HUES48 (cell line): ENCODE data around the gene PNPLA3.

ENCODE experiments used
- H3K27ac ChIP-seq: one replicate; pipeline ENCODE4 v1.7.0; 2013; ENCODE audit warnings: low read depth, low read length, inconsistent platforms
- H3K27me3 ChIP-seq: 2 replicates; pipeline ENCODE4 v1.6.1; 2013; ENCODE audit warnings: mild to moderate bottlenecking, low read length; ENCODE audit not compliant: control insufficient read depth, insufficient read depth
- H3K36me3 ChIP-seq: 2 replicates; pipeline ENCODE4 v1.6.1; 2013; ENCODE audit warnings: low read length; ENCODE audit not compliant: control insufficient read depth, insufficient read depth
- H3K4me1 ChIP-seq: 2 replicates; pipeline ENCODE4 v1.6.1; 2013; ENCODE audit warnings: mild to moderate bottlenecking, low read length; ENCODE audit not compliant: control insufficient read depth, insufficient read depth
- H3K4me3 ChIP-seq: 2 replicates; pipeline ENCODE4 v1.5.1; 2013; ENCODE audit warnings: mild to moderate bottlenecking, low read depth, low read length
- H3K9ac ChIP-seq: 2 replicates; pipeline ENCODE4 v1.6.1; 2013; ENCODE audit warnings: mild to moderate bottlenecking, low read depth, low read length, moderate library complexity
- H3K9me3 ChIP-seq: 2 replicates; pipeline ENCODE4 v1.6.1; 2013; ENCODE audit warnings: low read length; ENCODE audit not compliant: control insufficient read depth, insufficient read depth

The PNPLA3 gene

DNA sequence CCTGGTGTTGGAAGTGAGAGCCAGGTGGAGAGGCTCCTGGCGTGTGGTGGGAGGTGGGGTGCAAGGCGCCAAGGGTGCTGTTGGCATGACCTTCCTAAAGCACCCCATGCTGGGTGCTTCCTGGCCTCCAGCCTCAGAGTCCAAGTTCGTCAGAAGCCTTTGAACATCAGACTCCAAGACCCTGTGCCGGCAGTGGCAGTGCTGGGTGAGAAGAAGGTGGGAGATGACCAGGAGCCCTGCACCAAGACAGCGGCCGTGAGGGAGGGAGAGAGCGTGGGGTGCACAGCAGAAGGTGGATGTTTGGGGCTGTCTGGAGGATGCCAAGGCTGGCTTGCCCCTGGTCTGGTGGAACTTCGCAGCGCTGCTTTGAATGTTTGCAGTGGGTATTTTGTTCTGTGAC is 70.8 kb downstream of the PNPLA3 start:
- no peaks in the 10 kb centered on the region for H3K27me3 ChIP-seq
- H3K27ac ChIP-seq, result no peak overlapping the region
- H3K9ac ChIP-seq, result no peak overlapping the region
- H3K36me3 ChIP-seq, result peaks cover 85% of the 10 kb centered on the region
- no peak overlapping the region for H3K4me3 ChIP-seq
- H3K9me3 ChIP-seq, result no peaks in the 10 kb centered on the region
- peaks cover 2% of the 10 kb centered on the region; the same call in 1 of the 2 replicates for H3K4me1 ChIP-seq

DNA sequence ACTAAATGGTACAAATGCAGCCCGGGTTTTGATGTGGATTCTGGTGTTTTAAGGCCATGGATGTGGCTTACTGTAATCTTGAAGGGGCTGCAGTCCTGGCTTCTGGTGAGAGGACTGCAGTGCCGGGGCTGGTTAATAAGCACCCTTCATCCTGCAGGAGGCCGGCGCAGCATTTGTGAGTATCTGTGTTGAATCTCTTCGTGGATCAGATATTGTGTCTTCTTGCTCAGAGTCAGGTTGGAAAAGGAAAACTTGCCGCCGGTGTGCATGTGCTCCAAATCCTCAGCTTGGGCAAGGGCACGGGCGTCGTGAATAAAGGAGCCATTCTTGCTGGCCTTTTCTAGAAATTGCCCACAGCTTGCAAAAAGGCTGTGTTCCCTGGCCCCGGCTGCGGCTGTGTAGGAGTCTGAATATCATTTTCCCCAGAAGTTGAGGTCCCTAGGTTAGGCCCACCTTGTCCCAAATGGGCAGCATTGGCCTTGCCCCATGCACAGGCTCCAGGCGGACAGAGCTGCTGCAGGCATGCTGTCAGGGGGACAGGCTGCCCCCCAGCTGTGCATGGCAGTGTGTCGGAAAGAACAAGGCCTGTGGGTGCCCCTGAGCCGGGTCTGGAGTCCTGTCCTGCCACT is 71.6 kb downstream of the PNPLA3 start:
- Histone ChIP-seq H3K27me3 (no peaks in the 10 kb centered on the region), H3K4me1 (peaks cover 2% of the 10 kb centered on the region; the same call in 1 of the 2 replicates), H3K36me3 (peaks cover 78% of the 10 kb centered on the region), H3K4me3 (no peak overlapping the region), H3K27ac (no peak overlapping the region), H3K9ac (no peak overlapping the region), H3K9me3 (no peaks in the 10 kb centered on the region)

DNA sequence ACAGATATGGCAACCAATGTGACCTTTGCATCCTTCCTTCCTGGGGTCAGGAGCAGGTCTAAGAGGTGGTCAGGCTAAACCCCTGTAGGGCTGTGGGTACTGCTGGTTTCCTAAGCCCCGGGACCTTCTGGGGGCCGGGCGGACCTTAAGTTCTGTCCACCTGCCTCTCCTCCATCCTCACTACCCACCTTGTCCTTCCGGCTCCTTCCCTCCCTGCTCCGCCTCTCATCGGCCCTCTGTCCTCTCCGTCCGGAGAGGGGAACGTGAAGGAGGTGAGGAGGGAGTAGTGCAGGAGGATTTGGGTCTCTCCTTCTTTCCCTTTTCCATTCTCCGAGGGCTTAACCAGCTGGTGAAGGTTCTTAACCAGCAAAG is 72.2 kb downstream of the PNPLA3 start:
- no peak overlapping the region for H3K4me3 ChIP-seq
- peaks cover 2% of the 10 kb centered on the region; the same call in 1 of the 2 replicates for H3K4me1 ChIP-seq
- H3K27me3 ChIP-seq, result no peaks in the 10 kb centered on the region
- H3K9ac ChIP-seq, result no peak overlapping the region
- H3K27ac ChIP-seq, result no peak overlapping the region
- H3K36me3 ChIP-seq, result peaks cover 72% of the 10 kb centered on the region
- no peaks in the 10 kb centered on the region for H3K9me3 ChIP-seq

DNA sequence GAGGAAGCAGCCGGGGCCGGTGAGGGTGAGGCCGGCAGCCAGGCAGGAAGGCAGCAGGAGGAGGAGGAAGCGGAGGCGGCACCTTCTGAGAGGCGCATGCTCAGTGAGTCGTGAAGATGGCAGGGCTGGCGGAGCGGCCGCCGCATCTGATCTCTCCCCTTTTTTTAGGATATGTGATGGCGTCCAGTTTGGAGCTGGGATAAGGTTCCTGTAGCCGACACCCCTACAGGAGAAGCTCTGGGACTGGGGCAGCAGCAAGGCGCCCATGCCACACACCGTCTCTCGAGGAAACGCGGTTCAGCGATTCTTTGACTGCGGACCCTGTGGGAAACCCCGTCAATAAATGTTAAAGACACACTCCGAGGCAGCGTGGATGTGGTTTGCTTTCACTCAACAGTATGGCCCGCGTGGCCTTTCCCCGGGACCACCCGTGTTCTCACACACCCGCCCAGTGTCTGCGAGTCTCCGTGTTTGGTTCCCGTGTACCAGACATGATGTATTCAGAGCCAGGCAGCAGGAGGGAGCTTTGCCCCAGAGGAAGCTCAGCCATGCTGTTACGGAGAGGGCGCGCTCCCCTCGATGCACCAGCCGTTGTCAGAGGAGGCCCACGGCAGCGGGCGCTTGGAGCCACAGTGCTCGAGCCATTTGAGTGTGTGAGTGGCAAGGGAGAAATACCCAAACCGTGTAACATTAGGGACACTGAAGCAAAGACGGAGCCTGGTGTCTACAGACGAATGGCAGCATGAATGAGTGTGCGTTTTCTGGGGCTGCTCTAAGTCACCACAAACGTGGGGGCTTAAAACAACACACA is 72.8 kb downstream of the PNPLA3 start:
- Histone ChIP-seq H3K27me3 (no peaks in the 10 kb centered on the region), H3K9ac (no peak overlapping the region), H3K36me3 (peaks cover 67% of the 10 kb centered on the region), H3K4me3 (no peak overlapping the region), H3K9me3 (no peaks in the 10 kb centered on the region), H3K4me1 (peaks cover 2% of the 10 kb centered on the region; the same call in 1 of the 2 replicates), H3K27ac (no peak overlapping the region)

DNA sequence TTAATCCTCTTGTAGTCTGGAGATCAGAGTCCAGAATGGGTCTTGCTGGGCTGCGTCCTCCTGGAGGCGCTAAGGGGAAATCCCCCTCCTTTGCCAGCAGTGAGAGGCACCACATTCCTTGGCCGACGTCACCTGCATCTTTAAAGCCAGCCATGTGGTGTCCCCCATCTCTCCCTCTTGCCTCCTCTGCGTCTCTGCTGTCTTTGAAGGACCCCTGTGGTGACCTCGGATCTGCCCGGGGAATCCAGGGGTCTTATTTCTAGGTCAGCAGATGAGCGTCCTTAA is 73.3 kb downstream of the PNPLA3 start:
- Histone ChIP-seq H3K36me3 (peaks cover 61% of the 10 kb centered on the region), H3K4me3 (no peak overlapping the region), H3K4me1 (peaks cover 2% of the 10 kb centered on the region; the same call in 1 of the 2 replicates), H3K27me3 (no peaks in the 10 kb centered on the region), H3K27ac (no peak overlapping the region), H3K9me3 (no peaks in the 10 kb centered on the region), H3K9ac (no peak overlapping the region)
